Measurements from ENCODE around the gene CCDC183.
"Not testable (repeated sequence)": the region's sequence is repeated elsewhere in the genome, so short reads cannot be mapped to it uniquely, and the experiment has no call there.

CCDC183 gene

GRCh38 chr9:136826188-136826541 lies 30.0 kb downstream of the CCDC183 start:
- DNase-seq, result no peak

GRCh38 chr9:136826703-136827582 lies 30.8 kb downstream of the CCDC183 start:
- DNase-seq, result no peak

DNA sequence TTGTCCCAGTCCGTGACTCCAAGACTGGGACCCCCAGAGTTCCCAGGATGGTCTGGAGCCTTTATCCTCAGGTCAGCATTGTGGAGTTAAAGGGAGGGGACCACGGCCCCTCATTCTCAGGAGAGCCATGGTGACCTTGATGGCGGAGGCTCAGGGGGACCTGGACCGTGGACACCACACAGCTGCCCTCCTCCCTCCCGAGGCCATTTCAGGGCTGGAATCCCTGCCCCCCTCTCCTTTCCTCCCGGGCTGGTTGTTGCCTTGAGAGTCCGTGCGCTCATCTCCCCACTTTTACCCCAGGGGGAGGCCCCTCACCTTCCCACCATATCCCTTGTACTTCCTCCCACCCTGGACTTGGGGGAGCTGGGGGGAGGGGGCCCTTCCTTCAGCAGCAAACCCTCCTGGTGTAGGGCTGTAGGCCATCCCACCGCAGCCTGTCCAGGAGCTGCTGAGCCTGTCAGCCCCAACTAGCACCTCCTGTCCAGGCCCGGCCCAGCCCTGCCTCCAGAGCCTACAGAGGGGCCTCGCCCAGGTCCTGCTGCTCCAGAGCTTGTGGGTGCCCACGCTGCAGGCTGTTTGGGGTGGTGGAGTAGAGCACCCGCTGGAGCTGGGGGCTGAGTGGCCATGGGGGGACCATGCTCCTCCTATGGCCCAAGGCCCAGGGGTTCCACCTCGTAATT lies 31.8 kb downstream of the CCDC183 start:
- DNase-seq, result no peak

GRCh38 chr9:136828474-136829140 lies 32.5 kb downstream of the CCDC183 start:
- no peak for DNase-seq

- no peak for DNase-seq
Measured at GRCh38 chr9:136829412-136829811, 33.3 kb downstream of the CCDC183 start.

- no peak for DNase-seq
Measured at GRCh38 chr9:136829981-136830885, 34.1 kb downstream of the CCDC183 start.

GRCh38 chr9:136831002-136831719 lies 35.0 kb downstream of the CCDC183 start:
- DNase-seq, result no peak

GRCh38 chr9:136831720-136832104 lies 35.6 kb downstream of the CCDC183 start:
- DNase-seq, result no peak

- DNase-seq, result no peak
Measured at GRCh38 chr9:136832581-136832980, 36.4 kb downstream of the CCDC183 start.

GRCh38 chr9:136833381-136834048 lies 37.4 kb downstream of the CCDC183 start:
- not testable (repeated sequence) for DNase-seq

GRCh38 chr9:136835162-136835931 lies 39.2 kb downstream of the CCDC183 start:
- no peak for DNase-seq

GRCh38 chr9:136835932-136836904 lies 40.1 kb downstream of the CCDC183 start:
- no peak for DNase-seq

GRCh38 chr9:136837146-136837855 lies 41.2 kb downstream of the CCDC183 start:
- DNase-seq, result no peak

DNA sequence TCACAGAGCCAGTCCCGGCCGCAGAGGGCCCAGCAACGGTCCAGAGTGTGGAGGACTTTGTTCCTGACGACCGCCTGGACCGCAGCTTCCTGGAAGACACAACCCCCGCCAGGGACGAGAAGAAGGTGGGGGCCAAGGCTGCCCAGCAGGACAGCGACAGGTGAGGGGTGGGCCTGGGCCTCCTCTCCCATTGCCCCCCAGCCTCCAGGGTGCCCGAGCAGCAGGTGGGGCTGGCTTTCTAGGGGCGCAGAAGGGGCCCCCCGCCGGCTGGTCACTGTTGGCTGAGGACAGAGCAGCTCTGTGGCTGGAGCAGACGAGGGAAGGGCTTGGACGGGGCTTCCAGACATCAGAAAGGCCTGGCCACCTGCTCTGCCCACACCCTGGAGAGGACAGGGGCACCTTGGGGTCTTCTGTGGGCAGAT lies 41.7 kb downstream of the CCDC183 start:
- DNase-seq, result not testable (repeated sequence)

DNA sequence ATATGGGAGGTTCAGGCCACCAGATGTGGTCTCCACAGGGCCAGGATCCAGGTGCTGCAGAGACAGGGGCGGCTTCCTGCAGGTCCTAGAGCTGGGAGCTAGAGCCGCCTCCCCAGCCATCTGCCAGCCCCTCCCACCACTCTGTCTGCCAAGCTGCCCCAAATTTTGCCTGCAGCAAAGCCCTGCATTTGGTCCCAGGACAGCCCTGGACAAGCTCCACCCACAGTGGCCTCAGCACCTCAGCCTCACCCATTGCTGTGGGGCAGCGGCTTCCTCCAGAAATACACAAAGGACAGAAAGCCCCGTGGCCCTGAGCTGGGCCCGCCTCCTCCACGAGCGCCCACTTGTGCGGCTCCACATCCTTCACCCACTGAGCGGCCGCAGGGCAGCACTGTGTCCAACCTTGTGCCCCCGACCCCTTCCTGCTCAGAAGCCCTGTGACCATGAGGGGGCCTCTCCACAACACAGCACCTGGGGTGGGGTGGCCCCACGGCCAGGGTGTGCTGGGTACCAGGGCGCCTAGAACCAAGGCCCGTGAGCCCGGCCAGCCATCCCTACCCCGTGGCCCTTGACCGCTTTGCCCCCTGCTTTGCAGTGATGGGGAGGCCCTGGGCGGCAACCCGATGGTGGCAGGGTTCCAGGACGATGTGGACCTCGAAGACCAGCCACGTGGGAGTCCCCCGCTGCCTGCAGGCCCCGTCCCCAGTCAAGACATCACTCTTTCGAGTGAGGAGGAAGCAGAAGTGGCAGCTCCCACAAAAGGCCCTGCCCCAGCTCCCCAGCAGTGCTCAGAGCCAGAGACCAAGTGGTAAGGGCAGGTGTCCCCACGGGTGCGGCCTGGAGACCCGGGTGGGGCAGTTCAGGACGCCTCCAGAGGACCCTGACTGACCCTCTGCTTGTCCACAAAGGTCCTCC lies 42.4 kb downstream of the CCDC183 start:
- no peak for DNase-seq

- no peak for DNase-seq
Measured at GRCh38 chr9:136839229-136840139, 43.3 kb downstream of the CCDC183 start.
